DMS79 (cell line): ENCODE data around the gene ADAM19.

Experiments used
- DNase-seq: peaks from one replicate; lab custom pipeline; 2025; lab: John Stamatoyannopoulos, UW

Gene ADAM19

GRCh38 chr5:157543825-157544622, 31.6 kb downstream of the ADAM19 start:
- DNase-seq, result no peak

DNA sequence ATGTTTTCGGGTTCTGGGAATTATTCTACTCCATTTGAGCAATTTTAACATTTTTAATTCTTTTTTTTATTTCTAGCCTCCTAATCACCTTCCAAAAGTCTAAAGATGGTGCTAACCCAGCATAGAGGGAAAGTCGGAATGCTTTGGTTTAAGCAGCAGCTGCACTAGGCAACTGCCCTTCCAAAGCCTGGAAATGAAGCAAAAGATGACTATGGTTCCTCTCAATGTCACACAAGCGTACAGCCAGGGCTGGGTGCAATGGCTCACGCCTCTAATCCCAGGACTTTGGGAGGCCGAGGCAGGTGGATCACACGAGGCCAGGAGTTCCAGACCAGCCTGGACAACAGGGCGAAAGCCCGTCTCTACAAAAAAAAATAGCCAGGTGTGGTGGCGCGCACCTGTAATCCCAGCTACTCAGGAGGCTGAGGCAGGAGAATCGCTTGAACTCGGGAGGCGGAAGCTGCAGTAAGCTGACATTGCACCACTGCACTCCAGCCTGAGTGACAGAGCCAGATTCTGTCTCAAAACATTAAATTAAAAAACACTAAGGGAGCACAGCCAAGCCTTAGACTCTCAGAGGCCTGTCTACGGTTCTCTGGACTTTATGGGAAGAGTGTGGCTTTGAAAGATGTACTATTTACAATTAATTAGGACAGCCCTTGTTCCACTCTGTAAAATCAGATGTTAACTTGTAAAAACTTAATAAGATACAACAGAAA, 33.1 kb downstream of the ADAM19 start:
- no peak for DNase-seq

- no peak for DNase-seq
Measured at GRCh38 chr5:157541447-157542118, 34.0 kb downstream of the ADAM19 start.

- no peak for DNase-seq
Measured at GRCh38 chr5:157540707-157541446, 34.7 kb downstream of the ADAM19 start.

DNA sequence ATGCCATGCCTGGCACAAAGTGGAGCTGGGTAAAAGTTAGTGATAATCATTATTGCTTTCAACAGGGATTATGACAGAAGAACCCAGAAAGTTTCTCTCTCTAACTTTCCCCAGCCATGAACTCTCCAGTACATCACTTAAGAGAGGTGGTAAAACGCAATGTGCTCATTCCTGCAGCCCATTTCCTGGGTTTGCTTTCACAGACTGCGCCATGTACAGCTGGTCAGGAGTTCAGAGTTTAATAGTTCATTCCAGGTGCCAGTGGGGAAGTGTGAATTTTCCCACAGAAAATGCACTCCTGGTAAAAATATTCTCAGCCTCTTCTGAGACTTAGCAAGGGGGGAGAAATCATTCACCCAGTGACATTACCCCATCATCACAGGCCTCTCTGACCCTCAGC, 35.5 kb downstream of the ADAM19 start:
- no peak for DNase-seq

- no peak for DNase-seq
Measured at GRCh38 chr5:157539503-157540022, 36.0 kb downstream of the ADAM19 start.

DNA sequence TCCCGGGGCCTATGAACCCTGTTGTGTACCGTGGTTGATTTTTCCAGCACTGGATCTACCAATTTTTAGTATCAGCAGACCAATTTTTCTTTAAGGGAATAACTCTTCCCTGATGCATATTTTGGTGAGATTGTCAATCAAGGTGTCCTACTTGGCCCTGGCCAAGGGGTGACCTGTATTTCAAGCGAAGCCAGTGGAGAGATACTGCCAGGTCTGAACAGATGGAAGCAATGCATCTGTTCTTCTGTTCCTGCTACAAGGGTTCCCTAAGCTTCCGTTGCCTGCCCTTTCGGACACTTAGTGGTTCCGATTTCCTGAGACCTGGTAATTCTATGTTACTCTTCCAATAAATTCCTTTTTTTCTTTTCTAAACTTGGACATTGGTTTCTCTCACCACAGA, 37.3 kb downstream of the ADAM19 start:
- no peak for DNase-seq

- no peak for DNase-seq
Measured at GRCh38 chr5:157535042-157535865, 40.3 kb downstream of the ADAM19 start.

DNA sequence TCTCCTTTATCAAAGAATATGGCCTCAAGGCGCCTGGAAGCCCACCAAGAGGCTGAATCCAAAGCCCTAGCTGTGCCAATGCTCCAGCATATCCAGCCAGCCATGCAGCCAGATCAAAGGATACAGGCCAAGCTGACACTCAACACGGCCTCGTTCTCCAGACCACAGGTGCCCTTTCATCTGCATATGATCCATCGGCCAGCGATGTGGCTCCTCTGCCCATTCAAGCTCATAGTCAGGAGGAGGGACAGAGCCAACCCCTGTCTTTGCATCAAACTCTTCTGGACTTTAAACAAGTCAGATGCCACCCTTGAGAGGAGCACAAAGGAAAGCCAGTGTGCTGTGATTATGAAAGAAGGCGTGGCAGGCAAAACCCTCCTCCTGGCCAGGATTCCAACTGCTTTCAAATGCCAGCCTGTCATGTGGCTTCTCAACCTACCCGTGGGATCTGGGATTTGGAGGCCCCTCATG, 42.5 kb downstream of the ADAM19 start:
- DNase-seq, result no peak

GRCh38 chr5:157532022-157532421, 43.6 kb downstream of the ADAM19 start:
- DNase-seq, result no peak

GRCh38 chr5:157530226-157530972, 45.2 kb downstream of the ADAM19 start:
- DNase-seq, result no peak

GRCh38 chr5:157529002-157529401, 46.6 kb downstream of the ADAM19 start:
- DNase-seq, result no peak

- DNase-seq, result no peak
Measured at GRCh38 chr5:157528036-157528632, 47.4 kb downstream of the ADAM19 start.

DNA sequence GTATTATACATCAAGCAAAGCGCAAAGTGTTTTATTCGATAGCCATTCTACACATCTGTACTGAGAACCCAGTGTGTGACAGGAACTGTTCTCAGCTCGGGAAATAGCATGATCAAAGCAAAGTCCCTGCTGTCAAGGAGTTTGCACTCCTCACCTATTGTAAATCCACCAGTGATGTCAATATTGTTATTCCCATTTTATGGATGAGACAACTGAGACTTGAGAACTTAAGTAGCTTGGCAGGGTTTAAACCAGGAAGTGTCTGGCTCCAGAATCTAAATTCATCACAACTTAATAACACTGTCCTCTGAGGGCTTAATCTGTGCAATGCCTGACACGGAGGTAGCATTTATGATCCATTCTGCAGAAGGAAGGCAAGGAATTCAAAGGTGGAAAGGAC, 50.7 kb downstream of the ADAM19 start:
- DNase-seq, result no peak

GRCh38 chr5:157523976-157524375, 51.6 kb downstream of the ADAM19 start:
- DNase-seq, result no peak

GRCh38 chr5:157521704-157522029, 53.9 kb downstream of the ADAM19 start:
- DNase-seq, result no peak

GRCh38 chr5:157520911-157521703, 54.5 kb downstream of the ADAM19 start:
- DNase-seq, result no peak

DNA sequence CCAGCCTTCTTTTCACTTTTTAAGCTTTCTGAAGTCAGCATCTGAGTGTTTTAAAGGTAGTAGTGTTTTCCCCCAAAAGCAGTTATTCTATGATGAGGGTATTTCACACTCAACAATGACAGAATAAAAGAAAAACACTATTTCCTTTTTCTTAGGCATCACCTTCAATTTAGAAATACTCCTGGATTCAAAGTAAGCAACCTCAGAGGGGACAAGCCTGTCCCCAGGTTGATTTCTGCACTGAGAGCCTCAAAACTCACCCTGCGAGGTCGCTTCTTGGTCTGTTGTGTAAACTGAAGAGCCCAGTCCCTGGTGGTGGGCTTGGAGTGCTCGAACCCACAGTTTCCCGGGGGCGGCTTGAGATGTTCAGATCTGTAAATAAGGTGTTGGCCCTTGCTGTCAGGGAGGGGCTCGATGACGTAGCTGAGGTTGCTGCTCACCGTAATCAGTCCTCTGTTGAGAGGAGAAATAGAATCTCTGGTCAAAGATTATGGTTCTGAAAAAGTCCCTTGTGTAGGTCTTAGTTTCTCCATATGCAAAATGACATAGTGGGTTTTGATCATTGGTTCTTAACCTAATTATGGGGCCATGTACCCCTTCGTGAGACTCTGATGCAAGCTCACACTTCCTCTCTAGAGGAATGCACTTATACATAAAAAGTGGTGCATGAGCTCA, 55.9 kb downstream of the ADAM19 start:
- no peak for DNase-seq

GRCh38 chr5:157518963-157519362, 56.6 kb downstream of the ADAM19 start:
- DNase-seq, result no peak
